GM10266 (cell line): ENCODE measurements around the gene STX17.

Experiments
- DNase-seq: peaks from one replicate; pipeline ENCODE4 v3.0.0; 2012; ENCODE audit errors: extremely low spot score
- TF ChIP-seq, protein P1 (sequence below): IDR thresholded peaks from 2 replicates; pipeline ENCODE4 v1.5.1; 2012; ENCODE audit warnings: mild to moderate bottlenecking, low read depth; ENCODE audit not compliant: control insufficient read depth, insufficient read depth; ENCODE audit errors: missing control alignments

Gene STX17

DNA sequence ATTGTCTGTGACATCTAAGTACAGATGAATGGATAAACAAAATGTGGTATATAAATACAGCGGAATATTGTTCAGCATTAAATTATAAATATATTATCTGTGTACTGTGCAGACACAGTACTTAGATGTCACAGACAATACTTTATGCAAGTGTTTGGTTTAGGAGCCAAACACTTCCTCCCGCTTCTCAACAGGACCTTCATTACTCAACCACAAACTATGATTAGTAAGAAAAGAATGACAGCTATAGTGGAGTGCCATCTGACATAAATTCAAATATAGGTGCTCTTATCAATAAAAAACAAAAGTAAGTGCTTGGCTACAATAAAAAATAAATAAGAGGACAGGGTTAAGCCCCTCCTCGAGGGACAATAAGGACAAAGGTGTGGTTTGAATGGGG, 38.9 kb upstream of the STX17 start:
- TF ChIP-seq, protein P1, sequence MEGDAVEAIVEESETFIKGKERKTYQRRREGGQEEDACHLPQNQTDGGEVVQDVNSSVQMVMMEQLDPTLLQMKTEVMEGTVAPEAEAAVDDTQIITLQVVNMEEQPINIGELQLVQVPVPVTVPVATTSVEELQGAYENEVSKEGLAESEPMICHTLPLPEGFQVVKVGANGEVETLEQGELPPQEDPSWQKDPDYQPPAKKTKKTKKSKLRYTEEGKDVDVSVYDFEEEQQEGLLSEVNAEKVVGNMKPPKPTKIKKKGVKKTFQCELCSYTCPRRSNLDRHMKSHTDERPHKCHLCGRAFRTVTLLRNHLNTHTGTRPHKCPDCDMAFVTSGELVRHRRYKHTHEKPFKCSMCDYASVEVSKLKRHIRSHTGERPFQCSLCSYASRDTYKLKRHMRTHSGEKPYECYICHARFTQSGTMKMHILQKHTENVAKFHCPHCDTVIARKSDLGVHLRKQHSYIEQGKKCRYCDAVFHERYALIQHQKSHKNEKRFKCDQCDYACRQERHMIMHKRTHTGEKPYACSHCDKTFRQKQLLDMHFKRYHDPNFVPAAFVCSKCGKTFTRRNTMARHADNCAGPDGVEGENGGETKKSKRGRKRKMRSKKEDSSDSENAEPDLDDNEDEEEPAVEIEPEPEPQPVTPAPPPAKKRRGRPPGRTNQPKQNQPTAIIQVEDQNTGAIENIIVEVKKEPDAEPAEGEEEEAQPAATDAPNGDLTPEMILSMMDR = no peak
- no peak for DNase-seq

GRCh38 chr9:99867968-99868367, 38.5 kb upstream of the STX17 start:
- TF ChIP-seq, protein P1 = no peak
- no peak for DNase-seq

DNA sequence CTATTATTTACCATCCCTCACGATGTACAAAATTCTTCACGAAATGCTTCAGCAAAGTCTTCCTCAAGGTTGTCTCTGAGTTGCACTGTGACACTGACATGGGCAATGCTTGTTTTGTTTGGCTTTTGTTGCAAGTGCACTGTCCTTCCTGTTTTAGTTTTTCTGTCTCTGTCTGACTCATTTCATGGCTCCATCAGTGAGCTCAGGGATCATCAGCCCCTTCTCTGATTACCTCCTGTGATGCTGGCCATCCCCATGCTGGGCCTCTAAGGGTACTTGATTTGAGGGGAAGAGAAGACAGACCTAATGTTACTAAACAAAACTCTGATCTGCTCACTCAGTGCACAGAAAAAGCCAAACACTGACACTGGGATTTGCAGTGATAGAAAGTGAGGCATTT, 37.6 kb upstream of the STX17 start:
- TF ChIP-seq, protein P1 = no peak
- DNase-seq = peak; percentile 15

GRCh38 chr9:99870126-99870525, 36.3 kb upstream of the STX17 start:
- DNase-seq = no peak
- TF ChIP-seq, protein P1 = no peak

GRCh38 chr9:99873531-99873930, 32.9 kb upstream of the STX17 start:
- no peak for DNase-seq

DNA sequence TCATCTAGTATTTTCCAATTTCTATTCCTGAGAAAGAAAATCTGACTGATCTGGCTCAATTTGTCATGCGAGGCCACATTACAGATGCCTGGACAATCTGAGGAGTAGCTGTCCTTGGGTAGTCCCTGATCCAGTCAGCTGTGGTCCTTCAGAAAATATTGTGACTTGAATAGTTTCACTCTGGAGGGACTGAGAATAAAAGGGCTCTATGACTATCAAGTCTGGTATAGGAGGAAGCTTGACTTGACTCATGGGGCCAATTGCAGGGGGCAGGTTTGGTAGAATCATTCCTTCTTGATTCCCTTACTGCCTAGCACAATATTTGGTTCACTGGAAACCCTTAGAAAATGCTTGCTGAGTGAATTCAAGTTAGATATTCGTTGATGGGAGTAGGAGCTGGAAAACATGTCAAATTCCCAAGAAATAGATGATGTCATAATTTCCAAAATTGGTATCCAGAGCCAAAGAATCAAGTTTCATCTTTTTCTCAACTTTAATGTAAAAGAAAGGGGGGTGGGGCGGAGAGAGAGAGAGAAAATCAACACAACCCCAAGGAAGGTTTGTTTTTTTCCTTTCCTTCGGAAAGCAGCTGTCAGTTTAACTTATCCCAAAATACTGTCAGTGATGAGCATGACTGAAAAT, 32.4 kb upstream of the STX17 start:
- DNase-seq = no peak
- TF ChIP-seq, protein P1 = no peak

More at GRCh38 chr9:99873531-99873930, 32.9 kb upstream of the STX17 start:
- TF ChIP-seq, protein P1 = no peak

GRCh38 chr9:99876190-99876589, 30.3 kb upstream of the STX17 start:
- no peak for DNase-seq

More at GRCh38 chr9:99876190-99876589, 30.3 kb upstream of the STX17 start:
- TF ChIP-seq, protein P1 = no peak
